GM19467 (cell line): ENCODE data around the gene AMMECR1.
"Not testable (repeated sequence)": the region's sequence is repeated elsewhere in the genome, so short reads cannot be mapped to it uniquely, and the experiment has no call there.

Source experiments
- ATAC-seq: cut with Tn5 transposase; IDR thresholded peaks from one replicate; pipeline ENCODE4 v1.9.1; 2021; ENCODE audit warnings: mild to moderate bottlenecking, moderate library complexity; ENCODE audit not compliant: unreplicated experiment

The AMMECR1 gene

GRCh38 chrX:110317820-110318663, at the start of gene AMMECR1:
AMMECR1 (minus strand) TSS chrX:110318085; CDS start chrX:110318071, 14 bp downstream.
- peak; percentile 68 for ATAC-seq

GRCh38 chrX:110363244-110363643, 45.4 kb upstream of the AMMECR1 start:
- no peak for ATAC-seq

- no peak for ATAC-seq
Measured at GRCh38 chrX:110359273-110359672, 41.4 kb upstream of the AMMECR1 start.

- no peak for ATAC-seq
Measured at GRCh38 chrX:110358548-110358947, 40.7 kb upstream of the AMMECR1 start, which contains the start of gene RTL9. RTL9 (plus strand) TSS chrX:110358848; CDS start chrX:110450618, 91,770 bp downstream.

- no peak for ATAC-seq
Measured at GRCh38 chrX:110346681-110347080, 28.8 kb upstream of the AMMECR1 start.

GRCh38 chrX:110341189-110342035, 23.5 kb upstream of the AMMECR1 start:
- ATAC-seq, result peak; percentile 63

- no peak for ATAC-seq
Measured at GRCh38 chrX:110338935-110339334, 21.1 kb upstream of the AMMECR1 start.

GRCh38 chrX:110333458-110333857, 15.6 kb upstream of the AMMECR1 start:
- not testable (repeated sequence) for ATAC-seq

- ATAC-seq, result no peak
Measured at GRCh38 chrX:110331444-110332030, 13.7 kb upstream of the AMMECR1 start.

GRCh38 chrX:110328613-110329012, 10.7 kb upstream of the AMMECR1 start:
- not testable (repeated sequence) for ATAC-seq

GRCh38 chrX:110327336-110327735, 9.5 kb upstream of the AMMECR1 start:
- ATAC-seq, result no peak

- ATAC-seq, result no peak
Measured at GRCh38 chrX:110326712-110327111, 8.8 kb upstream of the AMMECR1 start.

GRCh38 chrX:110322603-110323002, 4.7 kb upstream of the AMMECR1 start:
- no peak for ATAC-seq

GRCh38 chrX:110321670-110322069, 3.8 kb upstream of the AMMECR1 start:
- no peak for ATAC-seq

GRCh38 chrX:110321081-110321480, 3.2 kb upstream of the AMMECR1 start:
- no peak for ATAC-seq

GRCh38 chrX:110320381-110320987, 2.6 kb upstream of the AMMECR1 start:
- no peak for ATAC-seq

- ATAC-seq, result peak; percentile 15
Measured at GRCh38 chrX:110318664-110318968, 731 bp upstream of the AMMECR1 start.

- peak; percentile 23 for ATAC-seq
Measured at GRCh38 chrX:110317061-110317819, 645 bp downstream of the AMMECR1 start.

- no peak for ATAC-seq
Measured at GRCh38 chrX:110316351-110317060, 1.4 kb downstream of the AMMECR1 start.

- no peak for ATAC-seq
Measured at GRCh38 chrX:110315551-110315950, 2.3 kb downstream of the AMMECR1 start.
